Ectodermal cell (in vitro differentiated cells): ENCODE measurements around the gene CYP3A4.
"Not testable (repeated sequence)": the region's sequence is repeated elsewhere in the genome, so short reads cannot be mapped to it uniquely, and the experiment has no call there.

Experiments used
- H3K27ac ChIP-seq: 2 replicates; pipeline ENCODE4 v1.7.0; 2013; ENCODE audit warnings: mild to moderate bottlenecking, low read depth, low read length; ENCODE audit not compliant: insufficient read depth, poor library complexity, severe bottlenecking
- H3K27me3 ChIP-seq: 2 replicates; pipeline ENCODE4 v1.7.0; 2013; ENCODE audit warnings: mild to moderate bottlenecking, low read length; ENCODE audit not compliant: insufficient read depth, control insufficient read depth, poor library complexity, severe bottlenecking
- H3K36me3 ChIP-seq: one replicate; pipeline ENCODE4 v1.7.0; 2013; ENCODE audit warnings: low read length; ENCODE audit not compliant: control insufficient read depth, insufficient read depth
- H3K4me1 ChIP-seq: one replicate; pipeline ENCODE4 v1.7.0; 2013; ENCODE audit warnings: low read length; ENCODE audit not compliant: control insufficient read depth, insufficient read depth
- H3K4me3 ChIP-seq: 2 replicates; pipeline ENCODE4 v1.7.0; 2013; ENCODE audit warnings: low read depth, low read length, control low read depth; ENCODE audit not compliant: insufficient read depth
- H3K9me3 ChIP-seq: 2 replicates; pipeline ENCODE4 v1.7.0; 2013; ENCODE audit warnings: mild to moderate bottlenecking, low read length, moderate library complexity; ENCODE audit not compliant: control insufficient read depth
- WGBS, 2 experiments: methylation state at CpG; one replicate each; pipeline ENCODE4 v1.1.7; 2013; ENCODE audit warnings: missing lambda C conversion rate in 2 of 2; 5-methylcytosine and 5-hydroxymethylcytosine counted together

The CYP3A4 gene

DNA sequence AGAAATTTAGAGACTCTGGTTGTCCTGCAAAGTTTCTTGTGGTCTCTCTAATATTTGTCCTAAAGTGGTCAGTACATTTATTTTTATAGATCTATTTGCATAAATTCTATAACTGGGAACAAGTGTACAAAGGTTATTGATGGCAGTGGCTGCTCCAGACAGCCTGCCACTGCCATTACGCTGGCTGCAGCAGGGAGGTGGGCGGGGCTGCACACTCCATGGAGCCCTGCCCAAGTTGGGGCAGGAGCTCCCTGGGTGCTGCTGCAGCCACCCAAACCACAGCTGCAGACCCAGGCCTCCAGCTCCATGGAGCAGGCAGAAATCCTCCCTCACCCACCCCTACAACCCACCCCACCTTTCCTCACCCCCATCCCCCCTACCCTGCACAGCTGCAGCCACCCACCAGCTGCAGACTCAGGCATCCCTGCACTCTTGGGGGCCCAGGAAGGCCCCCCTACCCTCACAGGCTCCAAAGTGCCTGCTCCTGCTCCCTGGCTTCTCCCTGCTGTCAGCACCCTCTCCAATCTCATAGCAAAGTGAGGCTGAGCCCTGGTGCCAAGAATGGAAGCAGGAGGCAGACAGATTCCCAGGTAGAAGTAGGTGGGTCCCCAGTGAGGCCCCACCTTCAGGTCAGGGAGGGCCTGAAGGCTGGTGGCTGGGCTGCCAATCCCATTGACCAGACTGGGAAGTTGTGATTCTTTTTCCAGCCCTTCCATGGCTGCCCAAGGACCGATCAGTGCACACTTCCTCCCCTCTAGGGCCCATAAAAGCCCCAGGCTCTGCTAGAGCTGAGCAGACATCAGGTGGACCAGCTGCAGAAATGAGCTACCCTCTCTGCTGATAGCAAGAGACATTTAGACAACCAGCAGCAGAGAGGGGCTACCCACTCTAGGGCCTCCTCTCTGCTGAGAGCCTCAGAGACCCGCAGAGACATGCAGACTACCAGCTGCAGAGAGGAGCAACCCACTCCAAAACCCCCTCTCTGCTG is 39.0 kb upstream of the CYP3A4 start:
- Histone ChIP-seq H3K4me1 (no peaks in the 10 kb centered on the region), H3K4me3 (no peak overlapping the region), H3K9me3 (no peaks in the 10 kb centered on the region), H3K36me3 (no peaks in the 10 kb centered on the region), H3K27me3 (no peaks in the 10 kb centered on the region), H3K27ac (no peak overlapping the region)
- WGBS, 2 experiments, result 89 to 95% methylated on average over 4 of the region's 4 CpGs

DNA sequence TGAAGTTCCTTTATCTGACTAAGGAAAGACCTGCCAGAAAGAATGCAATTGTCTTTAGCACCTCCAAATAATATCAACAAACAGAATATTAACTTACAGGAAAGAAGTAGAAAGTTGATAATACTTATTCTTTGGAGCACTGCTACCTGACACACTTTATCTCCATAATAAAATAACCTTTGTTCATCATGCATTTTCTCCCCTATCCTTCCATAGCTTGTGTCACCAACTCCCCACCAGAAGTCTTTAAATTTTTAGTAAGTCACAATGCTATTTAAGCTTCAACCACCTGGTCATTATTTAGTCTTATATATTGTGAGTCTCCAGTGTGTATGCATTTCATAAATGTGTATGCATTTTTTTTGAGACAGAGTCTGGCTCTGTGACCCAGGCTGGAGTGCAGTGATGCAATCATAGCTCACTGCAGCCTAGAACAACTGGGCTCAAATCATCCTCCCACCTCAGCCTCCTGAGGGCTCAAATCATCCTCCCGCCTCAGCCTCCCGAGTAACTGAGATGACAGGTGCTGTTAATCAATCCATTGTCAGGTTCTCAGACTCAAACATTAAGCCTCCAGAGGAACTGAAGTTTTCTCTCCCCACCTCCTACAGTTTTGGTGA is 36.5 kb upstream of the CYP3A4 start:
- H3K27me3 ChIP-seq, result no peaks in the 10 kb centered on the region
- H3K4me3 ChIP-seq, result no peak overlapping the region
- H3K9me3 ChIP-seq, result no peaks in the 10 kb centered on the region
- WGBS, 2 experiments, result 79 to 89% methylated on average over 2 of the region's 2 CpGs
- no peak overlapping the region for H3K27ac ChIP-seq
- no peaks in the 10 kb centered on the region for H3K36me3 ChIP-seq
- H3K4me1 ChIP-seq, result no peaks in the 10 kb centered on the region

DNA sequence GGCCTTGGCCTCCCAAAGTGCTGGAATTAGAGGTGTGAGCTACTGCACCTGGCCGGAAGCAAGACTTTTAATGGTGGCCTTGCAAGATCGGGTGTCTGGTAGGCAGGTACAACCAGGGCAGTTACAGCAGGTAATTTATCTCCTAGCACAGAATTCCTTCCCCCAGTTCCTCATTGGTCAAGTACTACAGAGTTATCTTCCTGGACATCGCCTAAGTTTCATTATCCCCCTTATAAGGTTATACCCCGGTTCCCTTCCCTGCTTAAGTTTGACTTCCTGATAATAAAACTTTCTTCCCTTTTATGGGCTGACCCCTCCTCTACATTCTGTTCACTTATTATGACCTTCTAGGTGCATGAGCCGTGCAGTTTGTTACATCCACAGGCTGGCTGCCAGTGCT is 24.8 kb upstream of the CYP3A4 start:
- Histone ChIP-seq H3K27me3 (no peaks in the 10 kb centered on the region), H3K4me1 (no peaks in the 10 kb centered on the region), H3K9me3 (no peaks in the 10 kb centered on the region), H3K36me3 (no peaks in the 10 kb centered on the region), H3K27ac (no peak overlapping the region), H3K4me3 (no peak overlapping the region)
- WGBS, 2 experiments, result 93 to 94% methylated on average over 5 of the region's 5 CpGs

DNA sequence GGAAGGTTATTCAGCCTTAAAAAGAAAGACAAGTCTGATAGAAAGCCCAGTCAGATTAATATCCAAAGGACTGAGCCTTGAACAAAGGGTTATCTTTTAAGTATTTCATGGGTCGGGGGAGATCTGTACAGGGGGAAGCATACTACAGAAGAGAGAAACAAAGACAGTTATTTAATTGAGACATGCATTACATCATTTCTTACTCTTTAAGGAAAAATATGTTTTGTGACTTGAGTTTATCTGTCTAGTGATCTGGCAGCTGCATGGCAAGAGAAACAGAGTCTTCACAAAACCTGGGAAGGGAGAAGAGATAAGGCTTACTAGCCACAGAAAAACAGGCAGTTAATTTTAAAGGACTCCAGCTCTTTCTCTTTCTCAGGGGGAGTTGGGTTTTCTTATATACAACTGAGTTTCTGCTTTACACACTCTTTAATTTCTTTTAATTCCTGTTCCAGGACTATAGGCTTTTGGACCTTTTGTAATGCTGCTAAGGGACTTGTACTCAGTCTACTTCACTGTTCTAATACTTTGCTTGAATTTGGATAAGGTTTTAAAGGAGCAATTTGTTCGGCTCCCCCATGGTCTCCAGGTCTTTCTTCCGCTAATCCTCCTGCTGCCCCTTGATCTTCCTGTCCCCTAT is 23.0 kb upstream of the CYP3A4 start:
- no peaks in the 10 kb centered on the region for H3K4me1 ChIP-seq
- H3K27me3 ChIP-seq, result no peaks in the 10 kb centered on the region
- 87 to 91% methylated on average over 3 of the region's 3 CpGs for WGBS, 2 experiments
- peaks cover 2% of the 10 kb centered on the region for H3K9me3 ChIP-seq
- no peak overlapping the region for H3K27ac ChIP-seq
- no peak overlapping the region for H3K4me3 ChIP-seq
- H3K36me3 ChIP-seq, result no peaks in the 10 kb centered on the region

DNA sequence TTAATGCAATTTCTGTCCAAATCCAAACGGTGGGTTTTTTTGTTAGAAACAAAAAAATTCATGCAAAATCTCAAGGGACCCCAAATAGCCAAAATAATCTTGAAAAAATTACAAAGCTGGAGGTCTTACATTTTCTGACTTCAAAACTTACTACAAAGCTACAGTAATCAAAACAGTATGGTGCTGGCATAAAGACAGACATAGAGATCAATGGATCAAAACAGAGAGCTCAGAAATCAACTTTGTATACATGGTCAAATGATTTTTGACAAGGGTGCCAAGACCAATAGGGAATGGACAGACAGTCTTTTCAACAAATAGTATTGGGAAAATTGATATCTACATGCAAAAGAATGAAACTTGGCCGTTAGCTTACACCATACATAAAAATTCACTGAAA is 21.7 kb upstream of the CYP3A4 start:
- H3K36me3 ChIP-seq, result no peaks in the 10 kb centered on the region
- 70 to 88% methylated on average over 1 to 2 of the region's 2 CpGs for WGBS, 2 experiments
- no peak overlapping the region for H3K27ac ChIP-seq
- H3K4me3 ChIP-seq, result no peak overlapping the region
- H3K9me3 ChIP-seq, result peaks cover 2% of the 10 kb centered on the region
- no peaks in the 10 kb centered on the region for H3K4me1 ChIP-seq
- H3K27me3 ChIP-seq, result no peaks in the 10 kb centered on the region

DNA sequence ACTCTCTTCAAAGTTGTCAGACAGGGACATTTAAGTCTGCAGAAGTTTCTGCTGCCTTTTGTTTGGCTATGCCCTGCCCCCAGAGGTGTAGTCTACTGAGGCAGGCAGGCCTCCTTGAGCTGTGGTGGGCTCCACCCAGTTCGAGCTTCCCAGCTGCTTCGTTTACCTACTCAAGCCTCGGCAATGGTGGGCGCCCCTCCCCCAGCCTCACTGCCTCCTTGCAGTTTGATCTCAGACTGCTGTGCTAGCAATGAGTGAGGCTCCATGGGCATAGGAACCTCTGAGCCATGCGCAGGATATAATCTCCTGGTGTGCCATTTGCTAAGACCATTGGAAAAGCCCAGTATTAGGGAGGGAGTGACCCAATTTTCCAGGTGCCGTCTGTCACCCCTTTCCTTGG is 19.1 kb upstream of the CYP3A4 start:
- H3K4me3 ChIP-seq, H3K27ac ChIP-seq, H3K27me3 ChIP-seq, H3K9me3 ChIP-seq, H3K4me1 ChIP-seq, H3K36me3 ChIP-seq: not testable (repeated sequence)
- WGBS, 2 experiments, result 92% methylated on average over 6 of the region's 6 CpGs

DNA sequence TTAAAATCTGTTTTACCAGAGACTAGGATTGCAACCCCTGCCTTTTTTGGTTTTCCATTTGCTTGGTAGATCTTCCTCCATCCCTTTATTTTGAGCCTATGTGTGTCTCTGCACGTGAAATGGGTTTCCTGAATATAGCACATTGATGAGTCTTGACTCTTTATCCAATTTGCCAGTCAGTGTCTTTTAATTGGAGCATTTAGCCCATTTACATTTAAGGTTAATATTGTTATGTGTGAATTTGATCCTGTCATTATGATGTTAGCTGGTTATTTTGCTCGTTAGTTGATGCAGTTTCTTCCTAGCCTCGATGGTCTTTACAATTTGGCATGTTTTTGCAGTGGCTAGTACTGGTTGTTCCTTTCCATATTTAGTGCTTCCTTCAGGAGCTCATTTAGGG is 17.4 kb upstream of the CYP3A4 start:
- H3K27ac ChIP-seq, H3K4me1 ChIP-seq, H3K36me3 ChIP-seq, H3K4me3 ChIP-seq, H3K9me3 ChIP-seq, H3K27me3 ChIP-seq: not testable (repeated sequence)
- 50 to 87% methylated on average over 1 to 2 of the region's 3 CpGs for WGBS, 2 experiments

DNA sequence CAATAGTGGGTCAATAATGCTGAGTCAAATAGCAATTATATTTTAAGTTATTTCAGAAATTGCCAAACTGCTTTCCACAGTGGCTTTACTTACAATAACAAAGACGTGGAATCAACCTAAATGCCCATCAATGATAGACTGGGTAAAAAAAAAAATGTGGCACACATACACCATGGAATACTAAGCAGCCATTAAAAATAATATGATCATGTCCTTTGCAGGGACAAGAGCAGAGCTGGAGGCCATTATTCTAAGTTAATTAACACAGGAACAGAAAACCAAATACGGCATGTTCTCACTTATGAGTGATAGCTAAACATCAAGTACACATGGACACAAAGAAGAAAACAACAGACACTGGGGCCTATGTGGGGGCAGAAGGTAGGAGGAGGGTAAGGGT is 15.0 kb upstream of the CYP3A4 start:
- Histone ChIP-seq H3K4me1 (no peaks in the 10 kb centered on the region), H3K27ac (no peak overlapping the region), H3K9me3 (peaks cover 2% of the 10 kb centered on the region), H3K36me3 (no peaks in the 10 kb centered on the region), H3K4me3 (no peak overlapping the region), H3K27me3 (no peaks in the 10 kb centered on the region)
- 83 to 85% methylated on average over 1 to 2 of the region's 2 CpGs for WGBS, 2 experiments

DNA sequence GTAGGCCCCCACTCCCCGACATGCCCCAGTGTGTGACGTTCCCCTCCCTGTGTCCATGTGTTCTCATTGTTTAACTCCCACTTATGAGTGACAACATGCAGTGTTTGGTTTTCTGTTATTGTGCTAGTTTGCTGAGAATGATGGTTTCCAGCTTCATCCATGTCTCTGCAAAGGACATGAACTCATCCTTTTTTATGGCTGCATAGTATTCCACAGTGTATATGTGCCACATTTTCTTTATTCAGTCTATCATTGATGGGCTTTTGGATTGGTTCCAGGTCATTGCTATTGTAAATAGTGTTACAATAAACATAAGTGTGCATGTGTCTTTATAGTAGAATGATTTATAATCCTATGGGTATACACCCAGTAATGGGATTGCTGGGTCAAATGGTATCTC is 11.9 kb upstream of the CYP3A4 start:
- H3K4me3 ChIP-seq, H3K4me1 ChIP-seq, H3K36me3 ChIP-seq, H3K27me3 ChIP-seq, H3K27ac ChIP-seq, H3K9me3 ChIP-seq: not testable (repeated sequence)
- 97 to 100% methylated on average over 2 of the region's 2 CpGs for WGBS, 2 experiments
